HCT116 (cell line): Measurements from ENCODE around the gene GNAS. TPM values are rescaled to one million over a fixed set of nuclear protein-coding genes. Genes with fewer than 3 reads are reported as not detected.

Source experiments
- ATAC-seq: fragments of 200-7000 bp; cut with Tn5 transposase; 2 replicates; pipeline ENCODE4 v1.9.1; 2020; ENCODE audit warnings: mild to moderate bottlenecking, moderate library complexity
- BruUV-seq: library from RNA; stranded (reverse); fragments of 400-500 nt; replicated peaks from 2 replicates; lab custom pipeline; 2021; lab: Mats Ljungman, UMichigan
- CTCF ChIA-PET: fragments of 300-600 bp; sonication (Branson Sonifier 250); formaldehyde crosslinking; loops from one replicate; lab custom pipeline; 2021; ENCODE audit warnings: antibody characterized with exemption; lab: Charles Lee
- POLR2A ChIA-PET: fragments of 300-600, 350-600 bp; sonication (Branson Sonifier 250); formaldehyde crosslinking; loops from one replicate; lab custom pipeline; 2021; ENCODE audit warnings: antibody characterized with exemption; lab: Charles Lee
- RAD21 ChIA-PET, 2 experiments: fragments of 300-600 bp; sonication (Branson Sonifier 250); formaldehyde crosslinking; loops; one replicate each; lab custom pipeline; 2023; ENCODE audit warnings: low total read pairs in 2 of 2; ENCODE audit not compliant: uncharacterized antibody in 2 of 2, unreplicated experiment in 2 of 2, low non-redundant PET in 1 of 2; lab: Charles Lee
- DNase-seq: peaks from one replicate; pipeline ENCODE4 v3.0.0-alpha.2; 2010; ENCODE audit warnings: low read depth, low spot score
- H2AFZ ChIP-seq: fragments of 200-600 bp; shearing (Covaris generic), sonication (generic); 2 replicates; pipeline ENCODE4 v1.6.1; 2017; ENCODE audit warnings: low read depth, mixed run types, mixed read lengths, antibody characterized with exemption, low read length; ENCODE audit not compliant: poor library complexity, severe bottlenecking
- H3K27ac ChIP-seq: 2 replicates; pipeline ENCODE4 v1.5.1; 2012; ENCODE audit warnings: low read depth, low read length
- H3K27me3 ChIP-seq: fragments of 200-600 bp; sonication (generic); 2 replicates; pipeline ENCODE4 v1.6.1; 2016; ENCODE audit warnings: mixed run types, low read length, mixed read lengths; ENCODE audit not compliant: insufficient read depth
- H3K36me3 ChIP-seq, 2 experiments: fragments of 200-500 bp in 1 of 2; fragments of 200-600 bp in 1 of 2; sonication (Bioruptor generic) in 1 of 2; sonication (generic) in 1 of 2; 2 replicates each; pipeline versions ENCODE4 v1.5.1 to v1.6.1; 2014 to 2016; ENCODE audit warnings: low read length in 2 of 2, inconsistent platforms in 1 of 2, mixed read lengths in 1 of 2, mixed run types in 1 of 2; ENCODE audit not compliant: insufficient read depth in 2 of 2, control insufficient read depth in 1 of 2
- H3K4me1 ChIP-seq, 2 experiments: fragments of 200-600 bp in 1 of 2; sonication (generic) in 1 of 2; 2 replicates each; pipeline versions ENCODE4 v1.5.1 to v1.6.1; 2012 to 2017; ENCODE audit warnings: low read length in 2 of 2, inconsistent platforms in 1 of 2, mild to moderate bottlenecking in 1 of 2, mixed read lengths in 1 of 2, mixed run types in 1 of 2, moderate library complexity in 1 of 2; ENCODE audit not compliant: insufficient read depth in 2 of 2, control insufficient read depth in 1 of 2
- H3K4me2 ChIP-seq: fragments of 200-600 bp; sonication (generic); 2 replicates; pipeline ENCODE4 v1.6.1; 2017; ENCODE audit warnings: mixed run types, low read length, mixed read lengths
- H3K4me3 ChIP-seq, 2 experiments: fragments of 200-600 bp in 1 of 2; sonication (generic) in 1 of 2; replicated peaks in 1 of 2; 2 replicates each; pipeline ENCODE4 v1.5.1; 2011 to 2016; ENCODE audit warnings: low read length in 2 of 2, control low read depth in 1 of 2, low read depth in 1 of 2, mild to moderate bottlenecking in 1 of 2, mixed read lengths in 1 of 2, mixed run types in 1 of 2
- H3K79me2 ChIP-seq: fragments of 200-600 bp; sonication (generic); 2 replicates; pipeline ENCODE4 v1.6.1; 2017; ENCODE audit warnings: mild to moderate bottlenecking, mixed run types, low read length, moderate library complexity, mixed read lengths; ENCODE audit not compliant: insufficient read depth
- H3K9ac ChIP-seq: fragments of 200-600 bp; sonication (generic); 2 replicates; pipeline ENCODE4 v1.6.1; 2016; ENCODE audit warnings: low read length, mixed read lengths
- H3K9me2 ChIP-seq: fragments of 200-600 bp; sonication (generic), shearing (Covaris generic); 2 replicates; pipeline ENCODE4 v1.6.1; 2017; ENCODE audit warnings: mixed run types, mild to moderate bottlenecking, moderate library complexity; ENCODE audit not compliant: insufficient read depth
- H3K9me3 ChIP-seq, 2 experiments: fragments of 200-500 bp in 1 of 2; fragments of 200-600 bp in 1 of 2; sonication (Bioruptor generic) in 1 of 2; sonication (generic) in 1 of 2; 2 replicates each; pipeline ENCODE4 v1.6.1; 2014 to 2017; ENCODE audit warnings: low read length in 2 of 2, mixed read lengths in 2 of 2, inconsistent platforms in 1 of 2, low read depth in 1 of 2, mild to moderate bottlenecking in 1 of 2, mixed run types in 1 of 2, moderate library complexity in 1 of 2; ENCODE audit not compliant: control insufficient read depth in 1 of 2, insufficient read depth in 1 of 2
- H4K20me1 ChIP-seq: fragments of 200-600 bp; sonication (generic), shearing (Covaris generic); 2 replicates; pipeline ENCODE4 v1.6.1; 2017; ENCODE audit warnings: mixed run types, mild to moderate bottlenecking, moderate library complexity; ENCODE audit not compliant: insufficient read depth
- ATF3 ChIP-seq: IDR thresholded peaks from 2 replicates; pipeline ENCODE4 v1.6.1; 2012
- CBX3 ChIP-seq: IDR thresholded peaks from 2 replicates; pipeline ENCODE4 v1.6.1; 2012; ENCODE audit warnings: low read depth
- ELF1 ChIP-seq: IDR thresholded peaks from 2 replicates; pipeline ENCODE4 v1.6.1; 2012; ENCODE audit warnings: low read depth, borderline replicate concordance
- EZH2phosphoT487 ChIP-seq: fragments of 200-600 bp; IDR thresholded peaks from 2 replicates; pipeline ENCODE4 v1.6.1; 2018; ENCODE audit warnings: antibody characterized with exemption, borderline replicate concordance
- RAD21 ChIP-seq: IDR thresholded peaks from 2 replicates; pipeline ENCODE4 v1.6.1; 2012; ENCODE audit warnings: low read depth, mild to moderate bottlenecking
- REST ChIP-seq: IDR thresholded peaks from 2 replicates; pipeline ENCODE4 v1.6.1; 2012; ENCODE audit warnings: low read depth
- ZFX ChIP-seq: fragments of 450-650 bp; IDR thresholded peaks from 2 replicates; pipeline ENCODE4 v1.6.1; 2017
- ZNF274 ChIP-seq: fragments of 200-500 bp; sonication (Bioruptor generic); IDR thresholded peaks from 2 replicates; pipeline ENCODE4 v1.6.1; 2014; ENCODE audit warnings: mild to moderate bottlenecking, low read depth, low read length, inconsistent platforms
- intact Hi-C: fragments of 100-400 bp; cut with micrococcal nuclease; formaldehyde crosslinking; loops from 2 replicates; pipeline ENCODE4 v1.10.0; 2022
- total RNA-seq: library from RNA; stranded (reverse); gene quantifications from one replicate; pipeline ENCODE4 v1.2.1, GENCODE V29; 2021; ENCODE audit not compliant: unreplicated experiment
- TF ChIP-seq, protein P1 (sequence below): IDR thresholded peaks from 2 replicates; pipeline ENCODE4 v1.6.1; 2012

The GNAS gene
- total RNA-seq, 1 experiment from 2014 or later, result 699 TPM

GRCh38 chr20:58923117-58923712 lies 70.7 kb downstream of the GNAS start:
- Histone ChIP-seq H4K20me1 (no peaks in the 10 kb centered on the region), H2AFZ (no peak overlapping the region), H3K27me3 (no peaks in the 10 kb centered on the region), H3K4me2 (no peak overlapping the region), H3K9ac (no peak overlapping the region), H3K4me3 (no peak overlapping the region), H3K79me2 (no peaks in the 10 kb centered on the region), H3K27ac (no peak overlapping the region), H3K36me3 (no peaks in the 10 kb centered on the region), H3K9me2 (no peaks in the 10 kb centered on the region), H3K4me1 (no peaks in the 10 kb centered on the region), H3K9me3 (no peaks in the 10 kb centered on the region)
- POLR2A ChIA-PET, result no interaction called here
- RAD21 ChIA-PET, result no interaction called here
- DNase-seq (no peak), ATAC-seq (no peak)
- CTCF ChIA-PET, result no interaction called here
- TF ChIP-seq RAD21, result no peak
- TF ChIP-seq ZNF274, result no peak
- no peak for TF ChIP-seq EZH2phosphoT487
- TF ChIP-seq ZFX, result no peak
- TF ChIP-seq ATF3, result no peak
- TF ChIP-seq REST, result no peak
- no peak for TF ChIP-seq ELF1
- TF ChIP-seq, protein P1, sequence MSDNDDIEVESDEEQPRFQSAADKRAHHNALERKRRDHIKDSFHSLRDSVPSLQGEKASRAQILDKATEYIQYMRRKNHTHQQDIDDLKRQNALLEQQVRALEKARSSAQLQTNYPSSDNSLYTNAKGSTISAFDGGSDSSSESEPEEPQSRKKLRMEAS, result no peak
- no peak for TF ChIP-seq CBX3
- BruUV-seq, result no TSS peak
- intact Hi-C loops, result no loop called here
